Activated CD8-positive, alpha-beta memory T cell treated with anti-CD3 and anti-CD28 coated beads, Interleukin-2, amount 50 U/mL, for 4 hours (primary cell): ENCODE data around the gene ZDHHC18.
"Not testable (repeated sequence)": the region's sequence is repeated elsewhere in the genome, so short reads cannot be mapped to it uniquely, and the experiment has no call there.

Experiments
- DNase-seq: peaks from one replicate; pipeline ENCODE4 v3.0.0-alpha.2; 2020

ZDHHC18 gene

DNA sequence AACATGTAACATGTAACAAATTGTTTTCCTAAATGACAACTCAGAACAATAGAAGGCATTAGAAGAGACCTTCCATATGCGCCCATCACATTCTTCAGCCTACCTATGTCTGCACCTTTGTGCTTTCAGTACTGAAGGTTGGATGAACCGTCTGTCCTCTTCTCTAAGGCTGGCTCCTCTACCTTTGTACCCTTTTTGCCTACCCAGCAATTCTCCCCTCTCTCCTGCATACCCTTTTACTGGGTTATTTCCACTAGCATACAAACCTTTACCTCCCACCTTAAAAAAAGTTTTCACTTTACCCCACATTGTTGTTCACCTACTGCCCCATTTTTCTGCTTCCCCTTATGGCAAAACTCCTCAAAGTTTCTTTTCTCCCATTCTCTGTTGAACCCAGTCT, 33.6 kb upstream of the ZDHHC18 start:
- DNase-seq = no peak

DNA sequence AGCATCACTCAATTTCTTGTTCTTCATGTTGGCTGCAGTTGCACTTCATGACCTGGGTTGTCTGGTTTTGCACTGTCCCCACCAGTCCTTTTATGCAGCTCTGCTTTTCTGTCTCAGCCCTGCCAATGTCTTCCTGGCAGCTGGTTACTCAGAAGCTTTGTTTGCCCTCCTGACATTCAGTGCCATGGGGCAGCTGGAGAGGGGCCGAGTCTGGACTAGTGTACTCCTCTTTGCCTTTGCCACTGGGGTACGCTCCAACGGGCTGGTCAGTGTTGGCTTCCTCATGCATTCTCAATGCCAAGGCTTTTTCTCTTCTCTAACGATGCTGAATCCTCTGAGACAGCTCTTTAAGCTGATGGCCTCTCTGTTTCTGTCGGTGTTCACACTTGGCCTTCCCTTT, 32.1 kb upstream of the ZDHHC18 start:
- DNase-seq = no peak

DNA sequence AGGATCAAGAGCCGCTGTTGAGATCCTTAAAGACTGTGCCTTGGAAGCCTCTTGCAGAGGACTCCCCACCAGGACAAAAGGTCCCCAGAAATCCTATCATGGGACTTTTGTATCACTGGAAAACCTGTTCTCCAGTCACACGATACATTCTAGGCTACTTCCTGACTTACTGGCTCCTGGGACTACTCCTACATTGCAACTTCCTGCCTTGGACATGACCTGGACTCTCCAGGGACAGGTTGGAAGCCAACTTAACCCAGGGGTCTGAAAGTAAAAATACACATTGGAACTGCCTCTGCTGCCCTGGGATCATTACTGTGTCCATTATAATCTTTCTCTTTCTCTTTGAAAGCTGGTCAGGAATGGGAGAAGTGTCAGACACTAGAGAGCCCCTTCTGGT, 28.9 kb upstream of the ZDHHC18 start:
- DNase-seq = no peak

DNA sequence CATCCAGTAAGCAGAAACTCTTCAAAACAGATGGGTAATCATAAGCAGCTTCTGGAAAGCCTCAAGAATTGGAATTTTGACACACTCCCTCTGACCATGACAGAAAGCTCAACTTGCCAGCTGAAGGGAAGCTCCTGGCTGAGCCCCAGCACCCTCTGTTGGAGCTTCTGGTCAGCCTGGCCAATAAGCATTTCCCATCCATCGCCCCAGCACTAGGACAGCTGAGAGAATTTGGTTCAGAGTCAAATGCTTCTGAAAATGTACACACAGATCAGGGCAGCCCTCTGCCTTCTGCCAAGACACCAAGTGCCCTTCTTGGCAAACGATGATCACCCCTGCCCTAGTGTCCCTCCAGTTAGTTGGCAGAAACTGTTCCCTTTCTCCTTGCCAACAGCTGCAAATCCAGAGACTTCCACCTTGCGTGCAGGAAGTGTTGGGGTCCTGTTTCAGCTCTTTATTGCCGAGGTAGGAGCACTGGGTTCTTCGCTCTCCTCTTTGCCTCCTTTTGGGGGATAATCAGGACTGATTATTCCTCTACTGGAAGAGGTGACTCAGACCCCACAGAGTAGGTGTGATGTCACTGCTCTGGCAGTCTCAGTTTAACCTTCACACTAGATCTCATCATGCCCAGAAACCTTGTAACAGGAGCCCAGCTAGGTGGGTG, 26.9 kb upstream of the ZDHHC18 start:
- DNase-seq = peak; percentile 39

DNA sequence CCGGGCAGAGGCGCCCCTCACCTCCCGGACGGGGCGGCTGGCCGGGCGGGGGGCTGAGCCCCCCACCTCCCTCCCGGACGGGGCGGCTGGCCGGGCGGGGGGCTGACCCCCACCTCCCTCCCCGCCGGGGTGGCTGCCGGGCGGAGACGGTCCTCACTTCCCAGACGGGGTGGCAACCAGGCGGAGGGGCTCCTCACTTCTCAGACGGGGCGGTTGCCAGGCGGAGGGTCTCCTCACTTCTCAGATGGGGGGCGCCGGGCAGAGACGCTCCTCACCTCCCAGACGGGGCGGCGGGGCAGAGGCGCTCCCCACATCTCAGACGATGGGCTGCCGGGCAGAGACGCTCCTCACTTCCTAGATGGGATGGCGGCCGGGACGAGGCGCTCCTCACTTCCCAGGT, 22.6 kb upstream of the ZDHHC18 start:
- not testable (repeated sequence) for DNase-seq

DNA sequence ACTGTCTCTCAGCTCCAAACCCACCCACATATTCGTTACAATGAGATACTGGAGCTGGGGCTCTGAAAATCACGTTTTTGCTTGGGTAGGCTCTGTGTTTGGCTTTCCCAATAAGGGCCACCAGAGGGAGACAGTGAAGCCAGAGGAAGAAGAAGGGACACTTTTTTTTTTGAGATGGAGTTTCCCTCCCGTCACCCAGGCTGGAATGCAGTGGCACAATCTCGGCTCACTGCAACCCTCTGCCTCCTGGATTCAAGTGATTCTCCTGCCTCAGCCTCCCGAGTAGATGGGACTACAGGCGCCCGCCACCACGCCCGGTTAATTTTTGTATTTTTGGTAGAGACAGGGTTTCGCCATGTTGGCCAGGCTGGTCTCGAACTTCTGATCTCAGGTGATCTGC, 16.4 kb upstream of the ZDHHC18 start:
- DNase-seq = peak; percentile 77

DNA sequence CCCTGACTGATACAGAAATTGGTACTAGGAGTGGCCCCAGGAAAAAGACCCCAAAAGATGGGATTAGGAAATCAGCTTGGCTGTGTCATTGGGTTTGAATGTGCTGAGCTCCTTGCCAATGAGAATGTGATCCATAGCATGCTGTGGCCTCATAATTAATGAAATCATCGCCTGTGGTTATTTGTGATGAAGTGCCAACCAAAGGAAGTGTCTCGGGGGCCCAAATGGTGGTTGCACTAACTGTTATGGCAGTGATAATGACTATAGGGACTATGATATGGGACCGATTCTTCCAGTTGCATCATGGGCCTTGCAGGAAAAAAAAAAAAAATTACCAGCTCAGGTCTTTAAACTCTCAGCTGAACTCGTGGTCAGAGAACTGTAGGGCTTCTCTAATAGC, 15.4 kb upstream of the ZDHHC18 start:
- no peak for DNase-seq

DNA sequence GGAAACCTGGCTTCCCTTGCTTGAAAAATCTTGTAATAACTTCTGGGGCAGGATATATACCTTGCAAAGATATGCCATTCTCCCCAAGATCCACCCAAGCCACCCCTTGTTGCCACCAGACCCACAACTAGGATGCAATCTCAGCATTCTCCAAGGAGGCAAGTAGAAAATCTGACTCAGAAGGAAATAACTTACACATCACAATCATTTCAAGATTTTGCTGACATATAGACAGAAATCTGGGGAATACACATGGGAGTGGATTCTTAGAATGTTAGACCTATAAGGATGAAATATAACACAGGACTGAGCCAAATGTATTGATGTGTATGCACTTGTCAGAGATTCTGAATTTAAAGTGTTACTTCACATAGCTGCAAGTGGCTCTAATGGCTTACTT, 14.8 kb upstream of the ZDHHC18 start:
- no peak for DNase-seq

DNA sequence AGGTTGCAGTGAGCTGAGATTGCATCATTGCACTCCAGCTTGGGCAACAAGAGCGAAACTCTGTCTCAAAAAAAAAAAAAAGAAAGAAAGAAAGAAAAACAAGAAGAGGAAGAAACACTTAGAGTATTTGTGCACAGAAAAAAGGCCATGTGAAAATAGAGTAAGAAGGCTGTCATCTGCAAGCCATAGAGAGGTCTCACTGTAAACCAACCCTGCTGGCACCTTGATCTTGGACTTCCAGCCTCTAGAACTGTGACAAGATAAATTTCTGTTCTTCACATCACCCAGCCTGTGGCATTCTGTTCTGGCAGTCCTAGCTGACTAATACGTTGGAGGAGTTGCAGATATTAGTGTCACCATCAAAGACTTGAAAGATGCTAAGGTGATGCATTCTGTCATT, 12.1 kb upstream of the ZDHHC18 start:
- no peak for DNase-seq

DNA sequence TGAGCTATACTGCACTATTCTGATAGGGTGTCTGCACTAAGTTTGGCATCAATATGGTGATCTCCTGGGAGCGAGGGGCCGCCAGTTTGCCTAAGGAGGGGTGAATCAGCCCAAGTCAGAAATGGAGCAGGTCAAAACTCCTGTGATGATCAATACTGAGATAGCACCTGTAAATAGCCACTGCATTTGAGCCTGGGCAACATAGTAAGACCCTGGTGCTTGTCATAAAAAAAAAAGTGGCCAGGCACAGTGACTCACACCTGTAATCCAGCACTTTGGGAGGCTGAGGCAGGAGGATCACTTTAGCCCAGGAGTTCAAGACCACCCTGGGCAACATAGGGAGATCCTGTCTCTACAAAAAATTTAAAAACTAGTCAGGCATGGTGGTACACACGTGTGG, 11.6 kb upstream of the ZDHHC18 start:
- DNase-seq = no peak

DNA sequence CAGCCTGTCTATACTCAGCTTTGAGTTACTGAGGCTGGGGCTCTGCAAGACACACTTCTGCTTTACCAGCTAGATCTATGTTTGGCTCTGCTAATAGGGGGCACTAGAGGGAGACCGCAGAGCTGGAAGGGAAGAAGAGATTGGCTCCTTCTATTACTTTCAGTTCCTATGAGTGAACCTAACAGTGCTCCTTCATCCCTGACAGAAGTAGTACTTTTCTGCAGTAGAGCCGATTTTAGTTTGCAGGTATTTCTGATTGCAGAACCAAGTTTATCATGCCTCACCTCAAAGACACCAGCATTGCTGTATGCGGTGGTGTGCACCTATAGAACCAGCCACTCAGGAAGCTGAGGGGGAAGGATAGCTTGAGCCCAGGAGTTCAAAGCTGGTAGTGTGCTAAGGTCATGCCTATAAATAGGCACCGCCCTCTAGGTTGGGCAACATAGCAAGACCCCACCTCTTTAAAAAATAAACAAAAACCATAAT, 5.7 kb upstream of the ZDHHC18 start:
- DNase-seq = no peak

DNA sequence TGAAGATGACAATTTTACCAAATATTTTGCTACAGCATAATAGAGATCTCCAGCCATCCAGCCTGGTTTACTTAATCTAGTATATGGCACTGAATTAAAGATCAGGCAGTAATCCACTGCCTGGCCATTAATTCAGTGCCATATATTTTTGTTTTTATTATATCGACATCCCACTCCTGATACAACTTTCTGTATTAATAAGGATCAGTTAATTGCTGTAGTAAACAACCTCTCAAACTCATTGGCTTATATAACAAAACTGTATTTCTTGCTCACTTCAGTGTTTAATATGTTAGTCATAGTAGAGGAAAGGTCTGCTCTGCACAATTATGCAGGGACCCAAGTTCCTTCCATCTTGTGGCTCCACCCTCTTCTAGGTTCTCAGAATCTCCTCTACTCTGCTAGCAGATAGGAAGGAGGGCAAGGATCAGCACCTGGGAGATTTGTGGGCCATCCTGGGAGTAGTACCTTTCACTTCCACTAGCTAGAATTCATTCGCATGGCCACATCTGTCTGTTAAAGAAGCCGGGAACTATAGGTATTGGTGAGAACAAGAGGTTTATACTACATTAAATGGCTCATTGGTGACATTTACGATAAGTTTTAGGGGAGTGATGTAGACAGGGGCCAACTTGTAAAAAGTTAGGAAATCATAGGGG, 3.6 kb upstream of the ZDHHC18 start:
- no peak for DNase-seq

DNA sequence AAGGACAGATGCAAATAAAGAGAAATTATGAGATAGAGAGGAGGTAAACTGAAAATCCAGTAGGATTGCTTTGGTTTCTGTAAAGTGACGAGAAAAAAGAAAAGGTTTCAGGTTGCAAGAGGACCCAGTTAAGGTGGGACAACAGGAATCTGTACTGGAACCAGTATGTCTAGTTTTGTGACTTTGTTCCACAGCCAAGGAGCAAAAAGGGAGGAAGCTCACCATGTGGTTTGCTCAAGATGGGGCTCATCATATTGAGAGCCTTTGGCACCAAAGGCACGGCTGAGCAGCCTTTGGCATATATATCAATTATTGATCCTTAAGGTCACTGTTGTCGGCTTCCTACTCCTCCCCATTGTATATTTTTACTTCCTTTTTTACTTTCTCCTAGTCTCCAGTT, 1.8 kb upstream of the ZDHHC18 start:
- DNase-seq = no peak

DNA sequence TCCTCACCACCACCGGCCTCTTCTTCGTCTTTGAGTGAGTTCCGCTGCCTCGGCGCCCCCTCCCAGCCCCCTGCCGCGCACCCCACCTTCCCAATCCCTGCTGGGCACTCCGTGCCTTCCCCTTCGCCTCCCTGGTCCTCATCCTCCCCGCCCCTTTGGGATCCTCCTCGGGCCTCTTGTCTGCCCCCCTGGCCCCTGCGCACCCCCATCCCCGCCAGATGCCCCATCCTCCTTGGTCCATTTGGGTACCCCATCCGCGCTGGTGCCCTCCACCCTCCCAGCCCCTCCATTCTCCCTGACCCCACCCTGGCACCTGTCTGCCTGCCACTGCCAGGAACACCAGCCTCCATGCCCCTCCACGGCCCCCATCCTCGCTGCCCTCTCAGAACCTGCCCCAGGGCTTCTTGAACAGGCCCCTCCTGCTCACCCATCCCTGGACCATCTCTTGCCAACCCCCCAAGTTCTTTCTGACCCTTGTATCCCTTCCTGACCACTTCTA, 667 bp downstream of the ZDHHC18 start:
- DNase-seq = no peak

DNA sequence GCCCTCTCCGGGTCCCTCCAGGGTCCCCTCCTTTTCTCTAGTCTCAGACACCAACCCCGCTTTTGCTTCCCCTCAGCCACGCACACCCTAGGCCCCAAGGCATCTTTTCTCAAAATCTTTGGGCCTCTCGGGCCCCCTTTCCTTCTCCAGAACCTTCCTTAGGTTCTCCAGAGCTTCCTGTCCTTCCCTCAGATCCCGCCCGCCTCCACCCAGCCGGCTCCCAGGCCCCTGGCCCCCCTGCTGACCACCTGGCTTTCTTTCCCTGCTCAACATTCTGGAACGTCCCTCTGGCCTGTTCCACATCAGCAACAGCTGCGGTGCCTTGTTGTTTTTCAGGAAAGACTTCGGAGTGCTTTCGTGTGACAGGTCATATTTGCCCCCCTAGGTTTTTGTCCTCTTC, 1.2 kb downstream of the ZDHHC18 start:
- no peak for DNase-seq

DNA sequence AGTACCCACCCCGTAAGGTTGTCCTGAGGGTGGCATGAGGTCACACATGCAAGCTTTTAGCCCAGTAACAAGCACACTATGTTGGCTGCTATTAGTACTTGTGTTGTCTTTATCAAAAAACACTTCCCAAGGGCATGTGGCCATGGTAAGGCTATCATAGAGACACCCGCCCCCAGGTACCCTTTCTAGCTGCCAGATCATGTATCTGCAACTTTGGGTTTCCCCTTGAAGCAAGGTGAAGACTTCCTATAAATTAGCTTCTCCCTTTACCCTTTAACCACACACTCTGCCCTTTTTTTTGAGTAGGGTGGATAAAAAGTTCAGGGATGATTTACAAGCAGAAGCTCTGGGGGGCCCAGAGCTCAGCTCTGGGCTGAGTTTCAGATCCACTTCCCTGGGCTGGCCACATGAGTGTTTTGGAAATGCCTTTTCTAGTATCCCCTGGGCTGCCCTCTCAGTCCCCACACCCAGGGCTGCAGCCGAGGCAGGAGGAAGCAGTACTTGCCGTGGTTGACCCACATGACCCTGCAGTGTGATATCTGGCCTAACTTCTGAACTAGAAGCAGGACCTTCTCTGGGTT, 2.0 kb downstream of the ZDHHC18 start:
- DNase-seq = no peak

DNA sequence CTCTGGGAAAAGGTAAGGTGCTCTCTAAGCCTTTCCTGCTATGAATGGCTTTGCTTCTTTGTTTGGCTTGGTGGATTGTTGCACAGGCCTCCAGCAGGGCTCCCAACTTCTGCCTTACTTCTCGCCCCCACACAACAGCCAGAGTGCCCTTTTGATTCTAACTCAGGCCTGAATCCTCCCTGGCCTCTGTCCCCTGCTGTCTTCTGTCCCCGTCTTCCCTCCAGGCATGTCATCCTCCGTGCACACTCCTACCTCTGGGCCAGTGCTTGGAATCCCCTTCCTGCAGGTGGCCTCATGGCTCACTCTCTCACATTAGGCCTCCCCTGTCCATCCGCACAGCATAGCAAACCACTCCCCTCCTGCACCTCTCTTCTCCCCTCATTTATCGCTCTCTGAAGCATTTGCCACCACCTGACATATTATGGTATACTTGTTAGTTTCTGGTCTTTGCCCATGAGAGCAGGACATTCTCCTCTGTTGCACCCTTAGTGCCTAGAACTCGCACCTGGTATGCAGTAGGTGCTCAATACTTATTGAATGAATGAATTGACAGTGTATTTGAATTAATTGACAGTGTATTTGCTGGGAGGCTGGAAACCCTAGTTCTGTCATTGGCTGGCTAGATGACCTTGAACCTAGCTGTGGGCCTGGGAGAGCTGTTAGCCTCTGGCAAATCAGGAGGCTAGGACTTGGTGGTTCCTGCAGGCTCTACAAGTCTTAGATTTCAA, 2.9 kb downstream of the ZDHHC18 start:
- DNase-seq = no peak

DNA sequence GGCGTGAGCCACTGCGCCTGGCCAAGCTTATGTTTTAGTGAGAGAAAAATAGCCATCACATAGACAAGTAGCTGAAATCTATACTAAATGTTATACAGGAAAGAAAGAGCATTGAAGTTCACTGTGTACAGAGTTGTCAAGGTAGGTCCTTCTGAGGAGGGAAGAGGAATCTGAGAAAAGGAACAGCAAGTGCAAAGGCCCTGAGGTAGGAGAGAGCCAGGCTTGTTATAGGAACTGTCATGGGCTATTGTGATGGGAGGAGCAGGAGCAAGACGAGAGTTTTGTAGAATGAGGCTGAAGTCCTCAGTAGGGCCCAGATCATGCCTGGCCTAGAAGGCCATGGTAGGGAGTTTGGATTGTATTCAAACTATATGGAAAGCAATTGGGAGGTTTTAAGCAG, 4.6 kb downstream of the ZDHHC18 start:
- DNase-seq = no peak

DNA sequence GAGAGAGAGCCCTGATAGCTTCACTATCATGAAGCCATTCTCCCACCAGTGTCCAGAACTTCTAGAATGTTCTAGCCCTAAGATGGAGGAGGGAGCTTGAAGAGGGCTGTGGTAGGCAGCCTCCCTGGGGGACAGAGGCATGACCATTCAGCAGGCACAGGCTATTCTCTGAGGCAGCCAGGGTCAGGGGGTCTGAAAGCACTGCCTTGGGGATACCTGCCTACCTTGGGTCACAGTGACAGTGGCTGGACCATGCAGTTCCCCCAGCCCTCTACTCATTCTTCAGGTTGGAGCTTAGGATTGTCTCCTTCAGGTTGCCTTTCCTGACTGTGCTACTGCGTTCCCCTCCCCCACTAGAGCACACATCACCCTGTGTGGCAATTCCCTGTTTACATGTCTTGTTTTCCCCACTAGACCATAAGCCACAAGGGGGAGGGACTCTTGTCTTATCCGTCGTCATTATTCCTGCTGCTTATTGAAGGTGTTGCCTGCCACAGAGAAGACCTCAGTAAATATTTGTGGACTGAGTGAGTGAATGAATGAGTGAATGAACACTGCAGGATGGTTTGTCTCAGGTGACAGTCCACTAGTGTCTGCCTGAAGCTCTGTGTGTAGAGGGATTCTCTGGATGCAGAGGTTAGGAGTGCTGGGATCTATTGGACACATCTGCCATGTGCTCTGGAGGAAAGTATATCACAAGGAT, 5.2 kb downstream of the ZDHHC18 start:
- no peak for DNase-seq

DNA sequence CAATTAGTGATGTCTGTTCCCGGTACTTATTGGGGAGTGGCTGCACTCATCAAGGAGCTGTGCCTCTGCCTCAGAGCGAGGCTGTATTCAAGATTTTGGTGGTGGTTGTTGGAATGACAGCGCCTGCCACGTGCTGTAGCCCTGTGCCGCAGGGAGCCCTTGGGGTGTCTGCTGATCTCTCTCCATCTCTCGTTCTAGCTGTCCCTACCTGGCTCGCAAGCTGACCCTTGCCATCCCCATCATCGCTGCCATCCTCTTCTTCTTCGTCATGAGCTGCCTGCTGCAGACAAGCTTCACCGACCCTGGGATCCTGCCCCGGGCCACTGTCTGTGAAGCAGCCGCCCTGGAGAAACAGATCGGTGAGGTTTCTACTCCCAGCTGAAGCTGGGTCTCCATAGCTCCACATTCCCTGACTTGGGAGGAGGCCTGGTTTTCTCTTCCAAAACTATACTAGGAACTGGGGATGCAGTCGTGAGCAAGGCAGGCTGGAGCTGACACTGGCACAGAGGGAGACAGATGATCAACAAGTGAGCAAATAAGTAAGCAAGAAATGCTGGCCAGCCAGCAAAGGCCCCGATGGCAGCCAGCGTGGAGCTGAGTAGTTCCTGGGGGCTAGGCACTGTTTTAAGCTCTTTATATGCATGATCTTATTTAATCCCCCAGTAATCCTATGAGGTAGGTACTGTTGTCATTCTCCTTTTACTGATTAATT, 5.9 kb downstream of the ZDHHC18 start:
- DNase-seq = no peak

DNA sequence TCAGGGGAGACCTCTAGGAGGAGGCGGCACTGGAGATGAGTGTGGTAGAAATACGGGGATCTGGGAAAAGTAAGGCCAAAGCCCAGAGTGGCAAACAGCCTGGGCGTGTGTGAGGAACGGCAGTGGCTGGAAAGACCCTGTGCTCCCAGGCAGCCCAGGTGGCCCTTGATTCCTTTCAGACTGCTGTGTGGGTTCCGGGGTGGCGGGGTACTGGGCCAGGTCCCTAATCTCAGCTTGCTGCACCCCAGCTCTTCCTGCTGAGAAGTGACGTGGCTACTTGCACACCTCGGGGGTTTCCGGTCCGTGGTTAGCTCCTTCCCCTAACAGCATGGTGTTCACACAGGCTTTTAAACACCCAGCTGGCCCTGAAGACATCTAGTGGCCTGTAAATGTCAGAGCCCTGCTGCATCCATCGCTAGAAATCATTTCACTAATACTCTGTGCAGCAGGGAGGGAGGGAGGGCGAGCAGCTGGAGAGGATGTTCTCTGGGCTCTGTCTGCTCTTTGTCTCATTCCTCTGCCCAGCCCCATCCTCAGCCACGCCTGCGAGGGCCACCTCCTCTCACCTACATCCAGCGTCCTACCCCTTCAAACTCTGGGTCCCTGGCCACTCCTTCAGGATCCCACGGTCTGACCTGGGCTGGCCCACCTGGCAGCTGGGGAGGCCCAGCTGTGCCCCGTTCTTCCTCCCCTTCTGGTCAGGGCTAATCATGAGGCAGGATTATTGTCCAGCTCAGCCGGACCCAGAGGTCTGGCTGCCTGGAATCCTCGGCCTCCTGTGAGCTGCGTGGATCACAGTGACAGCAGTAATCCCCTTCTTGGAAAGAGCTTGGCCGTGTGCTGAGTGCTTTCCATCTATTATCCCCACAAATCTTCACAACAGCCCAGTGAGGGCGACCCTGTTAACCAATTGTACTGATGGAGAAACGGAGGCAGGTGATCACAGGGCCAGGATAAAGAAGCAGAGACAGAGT, 7.2 kb downstream of the ZDHHC18 start:
- peak; percentile 85 for DNase-seq
